ENCODE data around the gene AATF. TPM values are rescaled to one million over a fixed set of nuclear protein-coding genes. Genes with fewer than 3 reads are reported as not detected.

AATF gene
- total RNA-seq: 42.8 TPM
- long read RNA-seq, transcript AATF-208 (12 exons, 2,141 nt): major isoform, 65 of 76 reads
- long read RNA-seq, partial matches to known transcripts: 2 of 76 reads
- long read RNA-seq, other reads (novel, unspliced or antisense): 9 of 76 reads

GRCh38 chr17:36948717-36949460 is at the start of gene AATF:
TSS of gene AATF (plus strand) at chr17:36948954. CDS start at chr17:36949126, 172 bp downstream.
- Histone ChIP-seq H3K9me3 (no peaks in the 10 kb centered on the region), H3K27me3 (peaks cover 40% of the 10 kb centered on the region), H3K4me3 (peak within 1 kb of the TSS; percentile 66), H3K4me1 (peaks cover 17% of the 10 kb centered on the region), H3K27ac (peak within 1 kb of the TSS; percentile 87), H3K36me3 (peaks cover 35% of the 10 kb centered on the region)
- TF ChIP-seq CTCF (IDR thresholded peaks at IDR 0.05): no peak
- intact Hi-C loops (cut with DNase I): no loop called here
- ATAC-seq: peak; percentile 99
- peak; percentile 98 for DNase-seq

GRCh38 chr17:36899250-36900159 is 49.2 kb upstream of the AATF start:
- Histone ChIP-seq H3K4me3 (no peak overlapping the region), H3K27ac (no peak overlapping the region), H3K9me3 (no peaks in the 10 kb centered on the region), H3K27me3 (no peaks in the 10 kb centered on the region), H3K4me1 (no peaks in the 10 kb centered on the region), H3K36me3 (no peaks in the 10 kb centered on the region)
- peak; percentile 19 for ATAC-seq
- intact Hi-C loops (cut with DNase I): no loop called here
- no peak for TF ChIP-seq CTCF (IDR thresholded peaks at IDR 0.05)
- no peak for DNase-seq

GRCh38 chr17:36900160-36900512 is 48.6 kb upstream of the AATF start:
- no peaks in the 10 kb centered on the region for H3K9me3 ChIP-seq
- no peak overlapping the region for H3K27ac ChIP-seq
- intact Hi-C loops (cut with DNase I): no loop called here
- DNase-seq (no peak), ATAC-seq (peak; percentile 11)
- no peak overlapping the region for H3K4me3 ChIP-seq
- no peaks in the 10 kb centered on the region for H3K4me1 ChIP-seq
- no peaks in the 10 kb centered on the region for H3K27me3 ChIP-seq
- TF ChIP-seq CTCF (IDR thresholded peaks at IDR 0.05): no peak
- H3K36me3 ChIP-seq: no peaks in the 10 kb centered on the region

- Histone ChIP-seq H3K27ac (no peak overlapping the region), H3K4me1 (no peaks in the 10 kb centered on the region), H3K36me3 (no peaks in the 10 kb centered on the region), H3K9me3 (no peaks in the 10 kb centered on the region), H3K27me3 (peaks cover 2% of the 10 kb centered on the region), H3K4me3 (no peak overlapping the region)
- no peak for DNase-seq
- intact Hi-C loops (cut with DNase I): no loop called here
- ATAC-seq: no peak
- no peak for TF ChIP-seq CTCF (IDR thresholded peaks at IDR 0.05)
These were observed 47.2 kb upstream of the AATF start for GRCh38 chr17:36901506-36901905.

GRCh38 chr17:36907407-36907806 is 41.3 kb upstream of the AATF start:
- no peak overlapping the region for H3K27ac ChIP-seq
- TF ChIP-seq CTCF (IDR thresholded peaks at IDR 0.05): no peak
- ATAC-seq: no peak
- peaks cover 29% of the 10 kb centered on the region for H3K27me3 ChIP-seq
- H3K9me3 ChIP-seq: no peaks in the 10 kb centered on the region
- intact Hi-C loops (cut with DNase I): no loop called here
- no peak for DNase-seq
- no peaks in the 10 kb centered on the region for H3K4me1 ChIP-seq
- no peaks in the 10 kb centered on the region for H3K36me3 ChIP-seq
- H3K4me3 ChIP-seq: no peak overlapping the region
